GM19238 (cell line): ENCODE measurements around the gene BRINP2.

ENCODE experiments used
- DNase-seq: peaks from one replicate; pipeline ENCODE4 v3.0.0; 2011; ENCODE audit warnings: low spot score; ENCODE audit not compliant: insufficient read length

Gene BRINP2, protein sequence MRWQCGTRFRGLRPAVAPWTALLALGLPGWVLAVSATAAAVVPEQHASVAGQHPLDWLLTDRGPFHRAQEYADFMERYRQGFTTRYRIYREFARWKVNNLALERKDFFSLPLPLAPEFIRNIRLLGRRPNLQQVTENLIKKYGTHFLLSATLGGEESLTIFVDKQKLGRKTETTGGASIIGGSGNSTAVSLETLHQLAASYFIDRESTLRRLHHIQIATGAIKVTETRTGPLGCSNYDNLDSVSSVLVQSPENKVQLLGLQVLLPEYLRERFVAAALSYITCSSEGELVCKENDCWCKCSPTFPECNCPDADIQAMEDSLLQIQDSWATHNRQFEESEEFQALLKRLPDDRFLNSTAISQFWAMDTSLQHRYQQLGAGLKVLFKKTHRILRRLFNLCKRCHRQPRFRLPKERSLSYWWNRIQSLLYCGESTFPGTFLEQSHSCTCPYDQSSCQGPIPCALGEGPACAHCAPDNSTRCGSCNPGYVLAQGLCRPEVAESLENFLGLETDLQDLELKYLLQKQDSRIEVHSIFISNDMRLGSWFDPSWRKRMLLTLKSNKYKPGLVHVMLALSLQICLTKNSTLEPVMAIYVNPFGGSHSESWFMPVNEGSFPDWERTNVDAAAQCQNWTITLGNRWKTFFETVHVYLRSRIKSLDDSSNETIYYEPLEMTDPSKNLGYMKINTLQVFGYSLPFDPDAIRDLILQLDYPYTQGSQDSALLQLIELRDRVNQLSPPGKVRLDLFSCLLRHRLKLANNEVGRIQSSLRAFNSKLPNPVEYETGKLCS

DNA sequence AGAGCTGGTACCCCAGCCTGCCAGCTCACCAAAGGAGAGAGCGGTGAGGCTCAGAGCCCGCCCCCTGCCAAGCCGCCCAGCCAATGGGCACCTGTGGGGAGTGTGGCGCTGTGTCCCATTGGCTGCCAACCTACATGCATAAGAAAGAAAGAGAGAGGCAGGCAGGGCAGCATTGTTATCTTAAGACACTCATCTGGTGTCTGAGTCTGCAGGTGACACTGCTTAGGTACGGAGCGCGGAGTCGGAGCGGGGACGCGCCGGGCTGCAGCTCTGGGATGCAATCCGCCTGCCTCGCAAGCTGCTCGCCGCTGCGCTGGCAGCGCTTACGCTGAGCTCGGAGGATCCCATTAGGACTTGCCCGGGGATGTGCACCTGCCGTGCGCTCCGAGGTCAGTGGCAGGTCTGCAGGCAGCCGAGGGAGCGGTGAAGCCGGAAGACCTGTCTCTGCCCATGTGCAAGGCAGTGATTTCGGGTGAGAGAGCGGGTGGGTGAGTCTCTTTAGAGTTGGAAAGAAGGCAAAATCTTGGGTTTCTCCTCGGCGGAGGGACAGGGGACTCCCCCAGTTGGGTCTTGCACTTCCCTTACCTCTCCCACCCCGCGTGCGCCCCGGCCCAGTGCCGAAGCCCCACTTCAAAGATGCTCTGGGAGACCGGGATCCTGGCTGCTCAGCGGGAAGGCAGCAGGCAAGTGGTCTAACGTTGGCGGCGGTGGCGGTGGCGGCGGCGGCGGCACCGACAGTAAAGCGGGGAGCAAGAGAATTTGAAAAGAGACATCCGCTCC is at the start of gene BRINP2:
Gene BRINP2 (plus strand): TSS at position 203 of the 780 bp plus-strand sequence. CDS start 58,919 bp downstream, outside the sequence.
- DNase-seq, result no peak

GRCh38 chr1:177122461-177123251 is 48.1 kb upstream of the BRINP2 start:
- no peak for DNase-seq

- DNase-seq, result no peak
These were observed 46.0 kb upstream of the BRINP2 start for GRCh38 chr1:177124577-177125278.

DNA sequence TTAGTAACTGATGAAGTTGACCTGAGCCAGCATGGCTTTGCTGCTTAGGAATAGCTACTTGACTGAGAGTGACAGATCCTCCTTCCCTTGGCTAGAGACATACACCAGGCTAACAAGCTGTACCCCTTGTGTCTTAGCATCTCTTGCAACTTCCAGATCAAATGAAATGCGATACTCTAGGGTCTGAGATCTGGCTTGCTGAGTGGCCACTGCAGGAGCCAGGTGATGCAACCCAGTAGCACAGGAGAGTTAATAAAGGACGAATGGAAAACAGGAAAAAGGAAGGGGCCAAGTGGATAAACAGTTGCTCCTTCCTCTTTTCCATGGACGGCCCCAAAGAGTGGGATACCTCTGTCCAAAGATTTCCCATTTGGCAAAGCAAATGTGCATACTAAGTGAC is 44.5 kb upstream of the BRINP2 start:
- DNase-seq, result no peak

DNA sequence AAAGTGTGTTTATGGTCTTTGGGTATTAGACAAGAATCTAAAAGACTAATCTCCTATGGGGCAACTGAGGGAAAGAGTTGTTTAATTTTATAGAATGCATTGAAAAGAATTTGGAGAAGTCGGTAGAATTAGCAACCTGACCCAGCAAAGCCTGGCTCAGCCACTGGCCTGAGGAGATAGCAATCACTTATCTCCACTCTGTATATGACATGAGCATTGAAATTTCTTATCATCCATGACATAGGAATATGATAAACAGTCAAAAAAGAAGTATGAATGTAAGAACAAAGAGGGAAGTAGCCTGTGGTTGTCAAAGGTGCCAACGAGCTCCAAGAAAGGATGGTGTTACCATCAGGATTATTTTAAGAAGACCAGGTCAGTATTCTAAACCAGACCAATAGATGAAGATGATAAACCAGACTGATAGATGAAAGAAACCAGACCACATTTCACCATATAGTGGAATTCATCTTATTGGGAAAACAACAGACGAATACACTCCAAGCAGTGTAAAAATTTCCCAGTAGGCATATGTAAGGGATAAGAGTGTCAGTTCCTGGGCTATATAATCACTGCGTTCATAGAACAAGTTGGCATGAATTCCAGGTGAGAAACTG is 42.0 kb upstream of the BRINP2 start:
- DNase-seq, result no peak

- no peak for DNase-seq
These were observed 40.3 kb upstream of the BRINP2 start for GRCh38 chr1:177130451-177130945.

DNA sequence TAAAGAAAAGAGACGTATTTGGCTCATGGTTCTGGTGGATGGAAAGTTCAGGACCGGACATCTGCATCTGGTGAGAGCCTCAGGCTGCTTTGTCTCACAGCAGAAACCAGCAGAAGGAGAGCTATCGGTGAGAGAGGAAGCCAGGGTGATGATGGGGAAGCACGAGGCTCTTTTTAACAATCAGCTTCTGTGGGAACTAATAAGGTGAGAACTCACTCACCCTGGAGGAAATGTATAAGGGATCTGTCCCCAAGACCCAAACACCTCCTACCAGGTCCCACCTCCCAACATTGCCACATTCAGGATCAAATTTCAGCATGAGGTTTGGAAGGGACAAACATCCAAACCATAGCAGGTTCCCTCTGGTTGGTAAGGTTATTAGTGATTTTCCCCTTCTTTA is 39.0 kb upstream of the BRINP2 start:
- no peak for DNase-seq

- DNase-seq, result no peak
These were observed 38.6 kb upstream of the BRINP2 start for GRCh38 chr1:177132141-177132540.

- DNase-seq, result no peak
These were observed 36.7 kb upstream of the BRINP2 start for GRCh38 chr1:177133977-177134538.

DNA sequence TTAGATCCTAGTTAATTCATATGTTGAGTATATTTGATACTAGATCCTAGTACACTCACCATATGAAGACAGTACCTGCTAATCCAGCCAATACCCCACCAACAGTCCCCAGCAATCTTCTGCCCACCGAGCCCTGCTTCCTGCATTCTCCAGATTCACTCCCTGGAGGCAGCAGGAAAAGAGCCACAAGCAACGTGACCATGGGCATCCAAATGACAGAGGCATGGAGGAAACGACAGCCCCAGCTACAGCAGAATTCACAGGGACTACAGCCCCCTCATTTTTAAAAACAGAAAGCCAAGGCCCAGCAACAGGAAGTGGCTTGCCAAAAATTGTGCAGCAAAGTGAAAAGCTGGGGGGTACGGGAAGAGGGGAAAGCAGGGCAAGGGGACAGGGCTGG is 35.5 kb upstream of the BRINP2 start:
- DNase-seq, result no peak

DNA sequence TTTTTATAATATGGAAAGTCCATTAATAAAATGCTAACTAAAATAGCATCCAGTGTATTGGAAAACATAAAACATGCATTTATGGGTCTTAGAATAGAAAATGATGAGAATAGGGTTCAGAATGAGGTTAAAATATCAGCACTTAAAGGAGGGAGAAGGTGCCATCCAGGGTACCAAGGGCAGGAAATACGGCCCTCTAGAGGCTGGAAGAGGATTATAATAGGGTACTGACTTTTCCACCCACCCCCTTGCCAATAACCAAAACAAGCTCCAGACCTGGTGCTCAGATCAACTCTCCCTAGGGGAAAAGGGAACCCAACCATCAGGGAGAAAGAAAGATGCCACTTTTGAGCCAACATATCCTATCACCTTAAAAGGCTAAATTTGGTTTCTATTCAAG is 32.9 kb upstream of the BRINP2 start:
- DNase-seq, result no peak

DNA sequence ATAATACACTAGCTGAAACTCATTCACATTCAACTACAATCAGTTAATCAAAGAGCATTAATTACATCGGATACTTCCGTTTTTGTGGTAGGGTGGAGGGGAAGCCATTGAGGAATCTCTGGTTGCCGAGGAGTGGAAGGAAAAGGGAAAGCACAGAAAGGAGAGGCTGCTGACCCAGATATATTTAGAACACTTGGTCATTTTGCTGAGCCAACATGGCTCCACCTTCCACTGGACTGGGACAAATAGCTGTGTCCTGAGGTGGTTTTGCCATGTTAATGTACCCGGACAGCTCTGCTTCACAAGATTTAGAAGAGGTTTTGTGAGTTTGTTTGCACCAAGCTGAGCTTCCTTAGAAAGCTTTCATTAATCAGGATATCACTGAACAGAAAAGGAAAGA is 32.4 kb upstream of the BRINP2 start:
- no peak for DNase-seq

GRCh38 chr1:177142010-177142409 is 28.7 kb upstream of the BRINP2 start:
- no peak for DNase-seq

GRCh38 chr1:177142791-177143271 is 27.9 kb upstream of the BRINP2 start:
- no peak for DNase-seq

GRCh38 chr1:177145106-177146070 is 25.4 kb upstream of the BRINP2 start:
- no peak for DNase-seq

DNA sequence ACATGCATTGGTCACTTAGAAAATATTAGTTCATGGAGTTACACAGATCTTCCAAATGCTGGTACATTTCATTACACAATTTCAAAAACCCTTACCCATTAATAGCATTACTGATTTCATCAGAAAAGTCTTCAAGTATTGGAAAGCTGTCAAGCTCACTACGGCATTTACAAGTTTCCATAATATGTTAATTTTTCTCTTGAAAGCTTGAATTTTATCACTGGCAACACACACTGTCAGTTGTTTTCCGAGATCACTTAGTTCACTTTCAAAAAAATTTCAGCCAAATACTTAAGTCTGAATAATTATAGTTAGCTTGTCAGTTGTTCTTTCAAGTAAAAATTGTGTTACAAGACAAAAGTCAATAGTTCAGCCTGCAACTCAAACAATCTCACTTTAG is 24.3 kb upstream of the BRINP2 start:
- no peak for DNase-seq

GRCh38 chr1:177162243-177162642 is 8.5 kb upstream of the BRINP2 start:
- no peak for DNase-seq

GRCh38 chr1:177163844-177164379 is 6.8 kb upstream of the BRINP2 start:
- DNase-seq, result no peak
